ENCODE results near the gene KCTD8.

GRCh38 chr4:44194365-44194764 lies 254.2 kb downstream of the KCTD8 start:
- TF ChIP-seq CTCF (IDR thresholded peaks at IDR 0.05) (no peak), POLR2A (IDR thresholded peaks at IDR 0.05) (no peak)
